ENCODE measurements around the gene KCNAB1.
"Not testable (repeated sequence)": the region's sequence is repeated elsewhere in the genome, so short reads cannot be mapped to it uniquely, and the experiment has no call there.

The KCNAB1 gene

DNA sequence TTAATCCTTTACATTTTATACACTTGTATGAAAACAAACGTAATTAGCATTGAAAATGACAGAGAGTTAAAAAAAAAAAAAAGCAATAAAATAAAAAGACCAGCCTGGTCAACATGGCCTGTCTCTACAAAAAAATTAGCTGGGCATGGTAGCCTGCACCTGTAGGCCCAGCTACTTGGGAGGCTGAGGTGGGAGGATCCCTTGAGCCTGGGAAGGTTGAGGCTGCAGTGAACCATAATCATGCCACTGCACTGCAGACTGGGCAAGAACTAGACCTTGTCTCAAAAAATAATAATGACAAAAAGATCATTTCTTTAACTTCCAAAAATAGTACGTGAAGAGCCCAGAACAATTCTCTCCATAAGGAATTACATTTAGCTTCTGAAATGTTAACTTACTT, 432.6 kb downstream of the KCNAB1 start:
- DNase-seq: no peak

DNA sequence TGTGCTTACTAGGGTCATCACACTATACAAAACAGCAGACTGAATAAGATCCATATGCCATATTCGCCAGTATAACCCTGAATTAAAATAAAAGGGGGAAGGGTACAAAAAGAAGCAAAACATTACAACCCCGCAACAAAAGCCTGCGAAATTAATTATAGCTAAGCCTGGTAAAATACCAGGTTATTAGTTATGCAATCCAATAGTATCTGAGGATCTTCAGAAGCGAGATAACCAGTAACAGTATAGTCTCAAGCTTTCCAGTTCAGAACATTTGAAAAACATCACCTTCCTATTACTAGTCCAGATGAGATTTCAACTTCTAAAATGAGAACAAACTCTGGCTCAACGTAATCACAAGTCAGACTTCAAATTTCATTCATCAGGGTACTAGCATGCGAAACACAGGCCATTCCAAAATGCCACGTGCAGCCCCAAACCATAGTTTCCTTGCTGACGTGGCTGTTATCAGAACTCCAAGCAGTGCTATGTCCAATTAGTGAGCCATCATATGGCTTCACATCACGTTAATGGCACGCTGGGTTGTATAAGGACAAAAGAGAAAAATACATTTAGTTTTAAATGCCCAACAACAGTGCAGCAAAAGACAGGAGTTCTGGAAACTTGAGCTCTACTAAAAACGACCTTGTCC, 433.5 kb downstream of the KCNAB1 start:
- DNase-seq: no peak

DNA sequence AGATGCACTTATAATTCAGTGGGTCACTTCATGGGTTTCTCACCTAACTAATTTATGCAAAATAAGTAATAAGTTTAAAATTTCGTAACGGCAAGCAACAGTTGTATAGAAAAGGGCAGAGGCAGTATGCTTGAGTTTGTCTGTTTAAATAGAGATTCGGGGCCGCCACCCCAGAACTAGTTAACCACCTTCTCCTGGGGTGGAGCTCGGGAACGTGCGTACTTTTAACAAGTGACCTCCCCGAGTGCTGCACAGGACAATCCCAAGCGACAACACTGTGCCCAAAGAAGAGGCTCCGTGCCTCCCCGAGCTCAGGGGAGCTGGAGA, 434.1 kb downstream of the KCNAB1 start:
- DNase-seq: no peak

DNA sequence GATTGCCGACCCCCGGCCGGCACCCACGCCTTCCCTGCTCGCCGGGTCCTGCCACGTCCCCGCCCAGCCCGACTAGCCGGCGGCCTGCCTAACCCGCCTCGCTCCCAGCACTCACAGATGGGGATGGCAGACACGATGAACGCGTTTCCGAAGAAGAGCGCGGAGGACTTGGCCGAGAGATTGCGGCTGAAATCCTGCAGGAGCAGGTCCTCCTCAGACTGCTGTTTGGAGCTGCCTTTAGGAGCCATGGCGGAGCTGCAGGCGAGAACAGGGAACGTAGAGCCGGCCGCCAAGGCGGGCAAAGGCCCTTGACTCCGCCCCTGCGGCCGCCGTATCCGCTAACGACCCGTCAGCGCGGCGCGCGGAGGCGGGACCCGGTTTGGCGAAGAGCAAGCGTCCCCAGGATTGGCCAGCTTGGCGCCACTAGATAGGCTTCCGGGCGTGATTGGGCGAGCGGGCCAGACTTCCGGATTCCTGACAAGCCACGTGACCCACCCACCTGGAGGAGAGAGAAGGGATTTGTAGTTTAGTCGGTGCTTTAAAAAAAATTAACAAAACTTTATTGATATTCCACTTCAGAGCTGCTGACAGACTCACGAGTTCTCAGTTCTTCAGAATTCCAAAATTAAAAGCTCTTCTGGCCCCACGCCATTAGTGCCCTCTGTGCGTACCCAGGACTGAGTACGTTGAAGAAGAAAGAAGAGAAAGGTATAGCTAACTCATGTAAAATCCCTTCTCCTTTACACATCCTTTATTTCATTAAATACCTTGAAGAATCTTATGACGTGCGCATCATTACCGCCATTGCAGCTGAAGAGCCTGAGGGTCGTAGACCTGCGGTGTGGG, 434.7 kb downstream of the KCNAB1 start, which contains the start of gene SSR3:
Gene SSR3, minus strand, starts transcription at position 276 of the 846 bp plus-strand sequence. Its CDS starts 28 bp downstream, at position 248.
- peak; percentile 97 for DNase-seq

DNA sequence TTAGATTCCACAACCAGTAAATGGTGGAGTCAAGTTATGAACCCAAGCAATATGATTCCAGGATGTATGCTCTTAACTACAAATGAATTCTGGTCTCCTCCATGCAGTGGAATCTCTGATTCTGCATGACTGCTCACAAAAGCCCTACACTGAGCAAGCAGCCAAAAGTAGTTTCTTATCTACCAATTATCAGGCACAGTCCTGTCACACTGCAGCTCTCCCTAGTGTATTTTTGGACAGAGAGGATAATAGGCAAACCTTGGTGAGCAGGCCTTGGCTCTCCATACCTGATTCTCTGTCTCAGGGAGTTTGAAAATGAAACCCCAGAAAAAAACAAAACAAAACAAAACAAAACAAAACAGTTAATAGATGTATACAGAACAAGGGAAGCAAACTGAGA, 438.0 kb downstream of the KCNAB1 start:
- DNase-seq: no peak

DNA sequence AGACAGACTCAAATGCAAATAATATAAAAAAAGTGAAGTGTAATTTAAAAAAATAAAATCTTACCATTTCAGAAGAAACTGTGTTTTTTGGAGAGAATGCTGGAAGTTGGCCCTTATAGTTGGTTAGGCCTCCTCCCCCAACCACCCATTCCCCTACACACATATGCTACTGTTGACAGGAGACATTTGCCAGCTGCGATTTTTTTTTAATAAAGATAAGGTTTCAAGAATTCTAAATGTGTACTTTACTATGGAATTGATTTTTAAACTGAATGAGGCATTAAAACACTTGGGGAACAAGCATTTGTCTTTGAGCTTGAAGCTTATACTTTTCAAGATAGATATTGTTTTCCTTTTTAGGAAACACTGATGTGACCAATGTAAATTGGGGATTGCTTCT, 438.9 kb downstream of the KCNAB1 start:
- DNase-seq: no peak

DNA sequence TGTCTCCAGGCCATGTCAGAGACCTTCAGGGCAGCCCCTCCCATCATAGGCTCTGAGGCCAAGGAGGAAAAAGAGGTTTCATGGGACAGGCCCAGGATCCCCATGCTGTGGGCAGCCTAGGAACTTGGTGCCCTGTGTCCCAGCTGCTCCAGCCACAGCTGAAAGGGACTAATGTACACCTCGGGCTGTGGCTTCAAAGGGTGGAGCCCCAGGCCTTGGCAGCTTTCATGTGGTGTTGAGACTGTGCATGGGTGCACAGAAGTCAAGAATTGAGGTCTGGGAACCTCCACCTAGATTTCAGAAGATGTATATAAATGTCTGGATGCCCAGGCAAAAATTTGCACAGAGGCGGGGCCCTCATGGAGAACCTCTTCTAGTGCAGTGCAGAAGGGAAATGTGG, 441.2 kb downstream of the KCNAB1 start:
- DNase-seq: no peak

DNA sequence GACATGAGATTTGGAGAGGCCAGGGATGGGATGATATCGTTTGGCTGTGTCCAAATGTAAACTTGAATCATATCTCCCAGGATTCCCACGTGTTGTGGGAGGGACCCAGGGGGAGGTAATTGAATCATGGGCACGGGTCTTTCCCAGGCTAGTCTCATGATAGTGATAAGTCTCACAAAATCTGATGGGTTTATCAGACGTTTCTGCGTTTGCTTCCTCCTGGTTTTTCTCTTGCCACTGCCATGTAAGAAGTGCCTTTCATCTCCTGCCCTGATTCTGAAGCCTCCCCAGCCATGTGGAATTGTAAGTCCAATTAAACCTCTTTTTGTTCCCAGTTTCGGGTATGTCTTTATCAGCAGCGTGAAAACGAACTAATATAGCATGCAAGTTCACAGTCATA, 442.1 kb downstream of the KCNAB1 start:
- not testable (repeated sequence) for DNase-seq

DNA sequence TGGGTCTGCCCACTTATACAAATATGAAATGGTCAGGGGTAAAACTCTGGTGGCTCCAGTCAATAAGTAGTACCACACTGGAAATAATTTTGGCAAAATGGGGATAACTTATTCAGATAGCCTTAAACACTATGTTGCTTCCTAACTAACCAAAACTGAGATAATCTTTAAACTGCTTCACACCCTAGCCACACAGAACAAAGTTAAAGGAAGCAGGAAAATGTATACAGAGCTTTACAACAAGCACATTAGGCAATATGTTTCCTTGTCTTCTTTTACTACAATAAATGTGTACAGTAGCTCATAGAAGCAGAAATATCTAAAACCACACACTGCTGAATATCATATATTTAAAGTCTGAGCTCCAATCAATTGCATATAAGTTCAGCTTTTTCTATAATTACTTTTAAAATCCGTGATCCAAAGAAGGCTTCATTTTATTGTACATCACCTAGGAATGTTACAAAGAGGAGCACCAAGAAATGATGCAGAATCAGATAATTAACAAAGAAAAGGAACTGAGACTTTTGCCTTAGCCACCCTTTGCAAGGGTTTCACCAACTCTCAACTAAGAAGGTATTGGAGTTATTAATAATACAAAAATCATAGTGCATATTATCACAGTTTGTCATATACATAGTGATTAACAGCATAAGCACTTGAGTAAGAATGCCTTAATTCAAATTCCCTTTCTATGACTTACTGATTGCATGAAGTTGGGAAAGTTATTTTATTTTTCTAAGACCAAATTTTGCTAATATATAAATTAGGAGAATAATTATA, 443.7 kb downstream of the KCNAB1 start:
- DNase-seq: no peak

DNA sequence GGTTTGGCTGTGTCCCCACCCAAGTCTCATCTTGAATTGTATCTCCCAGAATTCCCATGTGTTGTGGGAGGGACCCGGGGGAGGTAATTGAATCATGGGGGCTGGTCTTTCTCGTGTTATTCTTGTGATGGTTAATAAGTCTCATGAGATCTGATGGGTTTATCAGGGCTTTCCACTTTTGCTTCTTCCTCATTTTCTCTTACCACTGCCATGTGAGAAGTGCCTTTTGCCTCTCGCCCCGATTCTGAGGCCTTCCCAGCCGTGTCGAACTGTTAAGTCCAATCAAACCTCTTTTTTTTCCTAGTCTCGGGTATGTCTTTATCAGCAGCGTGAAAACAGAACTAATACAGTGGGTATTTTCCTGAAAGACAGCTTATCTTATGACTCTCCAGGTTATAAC, 448.6 kb downstream of the KCNAB1 start:
- DNase-seq: not testable (repeated sequence)

DNA sequence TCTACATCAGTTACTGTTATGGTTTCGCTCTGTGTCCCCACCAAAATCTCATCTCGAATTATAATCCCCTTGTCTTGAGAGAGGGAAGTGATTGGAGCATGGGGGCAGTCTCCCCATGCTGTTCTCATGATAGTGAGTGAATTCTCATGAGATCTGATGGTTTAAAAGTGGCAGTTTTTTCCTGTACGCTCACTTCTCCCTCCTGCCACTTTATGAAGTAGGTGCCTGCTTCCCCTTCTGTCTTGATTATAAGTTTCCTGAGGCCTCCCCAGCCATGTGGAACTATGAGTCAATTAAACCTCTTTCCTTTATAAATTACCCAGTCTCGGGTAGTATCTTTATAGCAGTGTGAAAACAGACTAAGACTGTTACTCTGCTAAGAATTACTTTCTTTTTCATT, 449.5 kb downstream of the KCNAB1 start:
- DNase-seq: not testable (repeated sequence)

DNA sequence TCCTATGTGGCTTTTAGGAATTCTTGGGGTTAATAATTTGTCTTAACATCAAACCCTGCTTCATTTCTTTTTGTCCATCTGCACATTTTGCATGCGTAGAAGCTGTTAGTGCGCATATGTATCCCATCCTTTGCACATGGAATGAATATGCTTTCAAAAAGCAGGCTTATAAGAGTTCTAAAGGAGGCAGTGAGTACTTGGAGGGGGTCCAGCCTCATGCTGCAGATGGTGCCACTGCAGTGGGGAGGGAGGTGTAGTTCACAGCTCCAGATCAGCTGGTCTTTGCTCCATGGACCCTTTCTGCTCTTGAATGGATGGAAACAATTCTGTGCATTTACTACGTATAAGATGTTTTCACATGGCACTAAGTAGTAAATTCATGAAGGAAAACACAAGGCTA, 455.3 kb downstream of the KCNAB1 start:
- no peak for DNase-seq

DNA sequence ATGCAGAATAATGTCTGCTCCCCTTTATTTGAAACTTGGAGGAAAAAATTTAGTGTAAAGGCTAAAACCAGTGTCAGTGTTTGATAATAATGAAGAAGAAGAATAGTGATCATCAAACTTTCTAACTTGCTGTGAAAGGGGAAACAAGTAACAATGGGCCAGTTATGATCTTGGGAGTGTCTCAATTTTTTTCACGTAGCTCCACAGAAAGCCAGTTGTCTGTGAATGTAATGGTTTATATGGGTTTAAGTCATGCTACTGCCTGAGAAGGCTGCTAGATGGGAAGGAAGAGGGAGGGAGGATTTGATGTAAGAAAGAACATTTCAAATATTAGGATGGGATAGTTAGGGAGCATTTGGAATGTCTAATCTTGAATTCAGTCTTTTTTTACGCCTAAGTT, 455.7 kb downstream of the KCNAB1 start:
- no peak for DNase-seq

DNA sequence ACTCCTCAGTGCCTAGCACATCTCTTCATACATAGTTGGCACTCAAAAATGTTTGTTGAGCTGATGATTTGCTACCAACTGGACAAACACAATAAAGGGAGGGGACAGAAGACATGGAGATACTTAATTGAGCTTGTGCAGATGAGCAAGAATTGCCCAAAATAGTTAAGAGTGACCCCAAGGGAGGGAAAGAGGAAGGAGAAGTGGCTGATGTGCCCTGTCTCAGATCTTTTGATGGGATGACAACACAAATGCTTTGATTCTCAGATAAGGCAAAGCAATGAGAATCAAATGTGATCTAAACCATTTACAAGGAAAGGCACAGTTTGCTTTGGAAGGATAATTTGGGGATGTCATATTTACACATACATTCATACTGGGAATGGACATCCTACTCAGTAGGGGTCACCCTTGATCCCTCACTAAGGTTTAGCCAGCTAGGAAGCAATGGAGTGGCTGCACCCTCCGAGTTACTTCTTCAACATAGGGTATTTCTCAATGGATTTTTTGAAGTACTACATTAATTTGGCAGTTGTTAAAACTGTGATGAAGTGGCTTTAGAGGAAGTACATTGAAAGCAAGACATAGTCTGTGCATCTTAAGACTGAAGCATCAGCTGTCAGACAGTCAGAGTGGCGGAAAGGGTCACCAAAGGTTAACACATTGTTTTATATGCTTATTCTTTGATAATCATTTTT, 456.4 kb downstream of the KCNAB1 start:
- no peak for DNase-seq

DNA sequence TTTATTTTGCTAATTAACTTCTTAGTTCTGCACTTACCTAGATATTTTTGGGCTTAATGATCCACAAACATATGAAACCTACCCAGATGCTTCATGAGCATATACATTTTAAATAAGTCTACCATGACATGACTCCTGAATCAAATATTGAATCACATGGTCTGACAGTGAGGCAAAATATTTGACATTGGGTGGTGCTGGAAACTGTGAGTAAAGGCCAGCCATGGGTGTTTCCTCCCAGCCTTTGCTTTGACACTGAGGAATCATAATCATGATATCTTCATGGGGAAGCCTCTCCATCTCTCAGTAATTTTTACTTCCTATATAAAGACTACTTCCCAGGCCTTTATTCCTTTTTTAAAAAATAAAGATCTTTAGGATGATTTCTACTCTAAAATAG, 457.4 kb downstream of the KCNAB1 start:
- DNase-seq: no peak

DNA sequence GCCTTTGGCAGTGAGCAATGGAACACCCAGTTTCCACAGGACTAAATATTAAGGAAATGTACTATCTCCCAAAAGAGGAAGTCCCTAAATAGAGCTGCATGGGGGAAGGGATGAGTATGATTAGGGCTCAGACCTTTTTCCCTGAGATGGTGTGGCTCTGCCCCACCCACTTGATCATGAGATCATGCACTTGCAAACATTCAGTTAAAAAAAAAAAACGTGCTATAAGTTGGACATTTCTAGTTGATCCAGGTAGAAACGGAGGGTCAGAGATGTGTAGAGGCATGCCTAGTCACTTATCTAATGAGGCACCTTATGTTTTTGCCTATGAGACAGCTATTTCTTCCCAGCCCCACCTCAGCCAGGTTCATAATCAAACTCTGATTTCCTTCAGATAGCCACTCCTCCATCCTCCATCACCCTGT, 459.1 kb downstream of the KCNAB1 start:
- no peak for DNase-seq

DNA sequence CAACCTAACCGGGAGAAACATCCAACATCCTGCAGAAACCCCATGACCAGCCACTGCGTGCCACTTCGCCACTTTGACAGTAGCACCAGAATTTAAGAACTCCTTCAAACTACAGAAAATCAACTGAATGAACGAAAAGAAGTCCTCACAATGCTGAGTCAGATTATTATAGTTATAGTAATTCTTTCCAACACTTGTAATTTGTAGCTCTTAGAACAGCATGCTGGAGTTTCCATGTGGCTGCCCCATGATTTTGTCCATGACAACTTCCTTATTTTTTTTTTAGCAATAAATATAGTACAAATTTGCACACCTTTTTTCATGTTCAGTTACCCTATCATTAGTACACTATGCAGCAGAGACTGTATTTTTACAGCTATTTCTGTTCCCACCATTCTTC, 460.7 kb downstream of the KCNAB1 start:
- DNase-seq: no peak

DNA sequence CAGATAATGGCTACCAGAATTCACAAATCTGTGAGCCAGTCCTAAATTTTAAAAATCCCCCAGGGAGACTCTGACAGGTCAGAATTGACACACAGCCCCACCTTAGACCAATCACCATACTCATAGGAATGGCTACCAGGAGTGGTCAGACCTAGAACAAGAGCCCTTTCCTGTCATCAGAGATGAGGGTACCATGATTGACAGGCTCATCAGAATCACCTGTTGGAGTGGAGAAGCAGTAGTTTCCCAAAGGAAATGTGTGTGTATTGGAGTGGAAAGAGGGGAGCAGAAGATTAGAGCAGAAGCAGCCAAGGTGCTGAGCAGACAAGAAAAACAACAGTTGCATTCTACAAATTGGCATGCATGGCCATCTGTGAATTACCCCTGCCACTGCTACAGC, 461.6 kb downstream of the KCNAB1 start:
- DNase-seq: no peak

DNA sequence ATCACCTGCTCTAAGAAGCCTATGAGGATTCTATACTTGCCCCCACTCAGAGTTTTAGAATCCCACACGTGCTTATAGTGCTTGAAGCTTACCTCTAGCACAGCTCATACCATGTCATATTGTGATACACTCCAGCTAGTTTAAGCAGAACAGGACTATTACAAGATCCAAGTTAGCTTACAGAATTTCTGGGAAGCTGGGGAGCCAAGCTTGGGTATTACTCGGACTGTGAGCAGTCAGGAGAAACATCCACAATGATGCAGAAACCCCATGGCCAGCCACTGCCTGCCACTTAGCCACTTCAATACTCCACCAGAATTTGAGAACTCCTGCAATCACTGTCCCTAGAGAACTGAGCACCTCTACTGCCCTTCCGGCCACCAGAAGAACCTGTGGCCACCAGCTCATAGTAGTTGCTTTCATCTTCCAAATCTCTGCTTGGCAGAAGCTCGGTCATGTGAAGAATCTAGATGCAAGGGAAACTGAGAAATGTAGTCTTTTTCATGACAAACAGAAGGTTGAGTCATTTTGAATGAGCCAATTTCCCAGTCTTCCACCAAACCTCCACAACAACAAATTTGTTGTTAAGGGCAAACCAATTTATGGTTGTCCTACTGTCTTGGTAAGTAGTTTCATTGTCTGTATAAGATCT, 462.3 kb downstream of the KCNAB1 start:
- DNase-seq: no peak

DNA sequence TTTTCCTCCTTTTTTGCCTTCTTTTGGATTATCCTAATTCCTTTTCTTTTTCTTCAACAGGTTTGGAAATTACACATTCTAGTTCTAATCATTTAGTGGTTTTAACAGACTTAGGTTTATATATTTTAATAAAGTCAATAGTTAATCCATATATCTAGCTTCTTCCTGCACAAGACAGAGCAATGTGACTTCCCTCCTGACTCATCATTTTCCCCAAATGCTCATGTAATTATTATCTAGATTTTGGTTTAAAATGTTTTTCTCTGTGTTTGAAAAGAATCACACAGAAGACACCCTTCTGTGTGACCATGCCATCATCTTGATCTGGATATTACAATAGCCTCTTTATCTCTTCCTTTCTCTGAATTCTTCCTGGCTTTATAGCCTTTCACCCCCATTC, 463.1 kb downstream of the KCNAB1 start:
- no peak for DNase-seq

DNA sequence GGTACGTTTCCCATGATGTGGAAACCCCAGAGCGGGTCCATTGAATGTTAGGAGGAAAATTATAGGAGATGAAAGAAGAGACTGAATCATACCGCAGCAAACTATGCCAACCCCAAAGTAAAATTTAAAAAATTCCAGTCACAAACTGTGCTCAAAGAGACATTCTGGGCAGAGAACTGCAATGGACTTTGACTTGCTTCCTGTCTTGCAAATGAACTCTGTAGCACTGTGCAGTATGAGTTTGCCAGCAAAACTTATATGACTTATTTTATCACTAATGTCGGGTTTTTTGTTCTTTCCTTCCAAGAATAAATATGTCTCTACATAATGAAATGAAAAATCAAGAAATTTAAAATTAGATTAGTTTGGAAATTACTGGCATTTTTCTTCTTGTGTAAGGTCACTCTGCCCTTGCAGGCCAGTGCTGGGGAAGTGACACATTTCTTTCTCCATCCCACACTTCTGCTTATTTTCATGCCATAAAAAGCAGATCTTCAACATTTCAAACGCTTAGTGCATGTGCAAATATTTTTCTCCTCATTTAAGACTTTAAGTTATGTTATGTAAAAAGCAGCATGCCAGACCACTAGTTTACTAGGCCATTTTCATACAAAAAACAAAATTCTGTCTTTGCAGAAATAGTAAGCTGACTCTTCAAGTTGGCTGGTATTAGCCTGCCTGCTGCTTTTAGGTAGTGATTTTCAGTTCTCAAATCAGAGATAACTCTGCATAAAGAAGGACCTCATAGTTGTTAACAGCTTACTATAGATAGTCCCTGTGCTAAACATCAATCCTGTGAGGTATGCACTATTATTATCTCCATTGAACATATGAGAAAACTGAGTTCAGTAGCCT, 466.8 kb downstream of the KCNAB1 start:
- DNase-seq: no peak

DNA sequence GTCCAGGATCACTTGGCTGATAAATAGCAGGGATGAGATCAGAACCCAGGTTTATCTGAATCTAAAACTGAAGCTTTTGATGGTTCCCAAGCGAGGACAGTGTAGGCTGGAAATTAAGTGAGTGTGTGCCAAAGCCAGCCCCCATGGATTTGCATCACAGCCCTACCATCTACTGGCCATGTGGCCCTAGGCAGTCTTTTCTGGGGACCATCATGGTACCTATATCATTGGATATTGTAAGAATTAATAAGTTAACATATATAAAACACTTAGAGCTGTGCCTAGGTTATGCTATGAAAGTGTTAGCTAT, 467.3 kb downstream of the KCNAB1 start:
- DNase-seq: no peak
